KMS-11 (cell line): ENCODE results near the gene CNST.

Experiments
- H2AFZ ChIP-seq: fragments of 200-600 bp; sonication (generic); 2 replicates; pipeline ENCODE4 v1.6.1; 2016; ENCODE audit warnings: antibody characterized with exemption, mixed run types, low read depth
- H3K27ac ChIP-seq: fragments of 200-600 bp; sonication (generic); 2 replicates; pipeline ENCODE4 v1.6.1; 2016; ENCODE audit warnings: mild to moderate bottlenecking, mixed run types
- H3K27me3 ChIP-seq: fragments of 200-600 bp; sonication (generic); 2 replicates; pipeline ENCODE4 v1.6.1; 2017; ENCODE audit warnings: mild to moderate bottlenecking, low read depth, mixed run types, moderate library complexity; ENCODE audit not compliant: insufficient read depth
- H3K36me3 ChIP-seq: fragments of 200-600 bp; sonication (generic); 2 replicates; pipeline ENCODE4 v1.6.1; 2017; ENCODE audit warnings: mild to moderate bottlenecking, mixed run types; ENCODE audit not compliant: insufficient read depth
- H3K4me1 ChIP-seq: fragments of 200-600 bp; sonication (generic); 2 replicates; pipeline ENCODE4 v1.6.1; 2016; ENCODE audit warnings: mild to moderate bottlenecking, low read depth, mixed run types; ENCODE audit not compliant: poor library complexity, severe bottlenecking
- H3K4me2 ChIP-seq: fragments of 200-600 bp; sonication (generic); 2 replicates; pipeline ENCODE4 v1.7.0; 2016; ENCODE audit warnings: mild to moderate bottlenecking, mixed run types
- H3K4me3 ChIP-seq: fragments of 200-600 bp; sonication (generic); IDR thresholded peaks from 2 replicates; pipeline ENCODE4 v1.6.1; 2017; ENCODE audit warnings: low read depth, low read length, mixed read lengths; ENCODE audit not compliant: insufficient read depth
- H3K79me2 ChIP-seq: fragments of 200-600 bp; sonication (generic); 2 replicates; pipeline ENCODE4 v1.6.1; 2016; ENCODE audit warnings: low read depth, mixed run types; ENCODE audit not compliant: insufficient read depth
- H3K9ac ChIP-seq: fragments of 200-600 bp; sonication (generic); 2 replicates; pipeline ENCODE4 v1.6.1; 2016; ENCODE audit warnings: mild to moderate bottlenecking, mixed run types
- H4K20me1 ChIP-seq: fragments of 200-600 bp; sonication (generic); 2 replicates; pipeline ENCODE4 v1.6.1; 2016; ENCODE audit warnings: mild to moderate bottlenecking, mixed run types; ENCODE audit not compliant: insufficient read depth
- TF ChIP-seq, protein P1 (sequence below): fragments of 200-600 bp; sonication (generic); conservative IDR thresholded peaks from 2 replicates; pipeline ENCODE4 v1.6.1; 2017; ENCODE audit warnings: low read depth, mild to moderate bottlenecking, antibody characterized with exemption, low read length, moderate library complexity, mixed read lengths

CNST gene

DNA sequence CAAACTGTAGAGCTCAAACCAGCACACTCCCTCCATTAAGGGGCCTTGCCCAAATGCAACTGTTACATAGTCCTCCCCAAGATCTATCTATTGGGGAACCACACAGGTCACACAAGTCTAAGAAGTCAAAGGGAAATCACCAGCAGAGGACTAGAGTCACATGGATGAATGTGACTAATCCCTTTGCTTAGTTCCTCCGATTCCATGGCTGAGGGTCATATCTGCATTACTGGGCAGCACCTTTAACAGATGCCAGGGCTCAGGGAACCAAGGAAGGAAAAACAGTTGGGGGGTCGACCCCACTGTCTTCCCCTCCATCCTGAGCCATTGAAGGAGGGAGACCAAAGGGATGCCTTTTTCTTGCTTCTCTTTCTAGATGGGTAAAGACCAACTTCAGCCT is 35.8 kb upstream of the CNST start:
- Histone ChIP-seq H3K4me2 (no peak overlapping the region), H3K4me1 (no peaks in the 10 kb centered on the region), H3K4me3 (no peak overlapping the region), H2AFZ (no peak overlapping the region), H3K9ac (no peak overlapping the region), H3K27me3 (no peaks in the 10 kb centered on the region), H3K79me2 (no peaks in the 10 kb centered on the region), H3K27ac (no peak overlapping the region), H4K20me1 (no peaks in the 10 kb centered on the region), H3K36me3 (no peaks in the 10 kb centered on the region)
- TF ChIP-seq, protein P1, sequence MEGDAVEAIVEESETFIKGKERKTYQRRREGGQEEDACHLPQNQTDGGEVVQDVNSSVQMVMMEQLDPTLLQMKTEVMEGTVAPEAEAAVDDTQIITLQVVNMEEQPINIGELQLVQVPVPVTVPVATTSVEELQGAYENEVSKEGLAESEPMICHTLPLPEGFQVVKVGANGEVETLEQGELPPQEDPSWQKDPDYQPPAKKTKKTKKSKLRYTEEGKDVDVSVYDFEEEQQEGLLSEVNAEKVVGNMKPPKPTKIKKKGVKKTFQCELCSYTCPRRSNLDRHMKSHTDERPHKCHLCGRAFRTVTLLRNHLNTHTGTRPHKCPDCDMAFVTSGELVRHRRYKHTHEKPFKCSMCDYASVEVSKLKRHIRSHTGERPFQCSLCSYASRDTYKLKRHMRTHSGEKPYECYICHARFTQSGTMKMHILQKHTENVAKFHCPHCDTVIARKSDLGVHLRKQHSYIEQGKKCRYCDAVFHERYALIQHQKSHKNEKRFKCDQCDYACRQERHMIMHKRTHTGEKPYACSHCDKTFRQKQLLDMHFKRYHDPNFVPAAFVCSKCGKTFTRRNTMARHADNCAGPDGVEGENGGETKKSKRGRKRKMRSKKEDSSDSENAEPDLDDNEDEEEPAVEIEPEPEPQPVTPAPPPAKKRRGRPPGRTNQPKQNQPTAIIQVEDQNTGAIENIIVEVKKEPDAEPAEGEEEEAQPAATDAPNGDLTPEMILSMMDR: no peak

DNA sequence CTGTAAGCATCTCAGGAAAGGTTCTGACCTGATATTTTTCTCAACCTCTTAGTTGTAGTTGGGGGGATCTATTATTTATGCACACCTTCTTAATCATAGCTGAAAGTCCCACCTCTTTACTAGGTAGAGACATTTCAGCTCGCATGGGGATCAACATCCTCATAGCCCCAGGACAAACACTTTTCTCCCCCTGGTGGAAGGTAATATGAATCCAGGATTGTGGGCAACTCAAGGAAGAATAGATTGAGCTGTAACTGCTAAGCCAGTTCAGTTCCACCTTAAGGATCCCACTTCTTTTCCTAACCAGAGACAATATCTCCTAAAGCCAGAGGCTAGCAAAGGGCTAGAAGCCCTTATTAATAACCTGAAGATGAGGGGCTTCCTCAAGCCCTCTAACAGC is 33.7 kb upstream of the CNST start:
- H3K27ac ChIP-seq: no peak overlapping the region
- TF ChIP-seq, protein P1: no peak
- H3K4me2 ChIP-seq: no peak overlapping the region
- H4K20me1 ChIP-seq: no peaks in the 10 kb centered on the region
- H3K79me2 ChIP-seq: no peaks in the 10 kb centered on the region
- H3K4me3 ChIP-seq: no peak overlapping the region
- H3K4me1 ChIP-seq: no peaks in the 10 kb centered on the region
- no peaks in the 10 kb centered on the region for H3K36me3 ChIP-seq
- H3K27me3 ChIP-seq: no peaks in the 10 kb centered on the region
- no peak overlapping the region for H3K9ac ChIP-seq
- H2AFZ ChIP-seq: no peak overlapping the region

DNA sequence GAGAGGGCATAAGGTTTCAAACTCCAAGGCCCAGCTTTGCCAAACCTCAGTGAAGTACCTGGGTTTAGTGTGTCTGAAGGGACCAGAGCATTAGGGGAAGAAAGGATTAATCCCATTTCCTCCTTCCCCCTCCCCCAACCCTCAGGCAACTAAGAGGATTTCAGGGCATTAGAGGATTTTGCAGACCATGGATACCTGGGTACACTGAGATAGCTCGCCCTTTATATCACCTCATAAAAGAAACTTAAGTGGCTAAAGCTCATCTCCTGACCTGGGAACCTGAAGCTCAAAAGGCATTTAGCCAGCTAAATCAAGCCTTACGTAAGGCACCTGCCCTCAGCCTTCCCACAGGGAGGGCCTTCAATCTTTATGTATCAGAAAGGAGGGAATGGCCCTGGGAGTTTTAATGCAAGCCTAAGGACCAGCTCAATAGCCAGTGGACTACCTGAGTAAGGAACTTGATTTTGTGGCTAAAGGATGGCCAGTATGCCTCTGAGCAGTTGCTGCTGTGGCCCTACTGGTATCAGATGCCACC is 32.8 kb upstream of the CNST start:
- Histone ChIP-seq H3K27me3 (no peaks in the 10 kb centered on the region), H4K20me1 (no peaks in the 10 kb centered on the region), H3K36me3 (no peaks in the 10 kb centered on the region), H3K4me2 (no peak overlapping the region), H2AFZ (no peak overlapping the region), H3K27ac (no peak overlapping the region), H3K4me3 (no peak overlapping the region), H3K4me1 (no peaks in the 10 kb centered on the region), H3K9ac (no peak overlapping the region), H3K79me2 (no peaks in the 10 kb centered on the region)
- TF ChIP-seq, protein P1: no peak

DNA sequence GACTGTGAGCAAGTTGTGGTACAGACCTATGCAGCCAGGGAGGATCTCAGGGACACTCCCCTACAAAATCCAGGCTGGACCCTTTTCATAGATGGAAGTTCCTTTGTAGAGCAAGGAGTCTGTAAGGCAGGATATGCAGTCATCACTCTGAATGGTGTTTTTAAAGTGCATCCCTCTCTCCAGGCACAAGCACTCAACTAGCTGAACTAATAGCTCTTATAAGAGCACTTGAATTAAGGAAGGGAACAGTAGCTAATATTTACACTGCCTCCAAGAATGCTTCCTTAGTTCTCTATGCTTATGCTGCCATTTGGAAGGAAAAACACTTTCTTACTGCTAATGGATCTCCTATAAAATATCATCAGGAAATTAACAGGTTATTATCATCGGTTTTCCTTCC is 32.1 kb upstream of the CNST start:
- Histone ChIP-seq H3K27ac (no peak overlapping the region), H3K4me1 (no peaks in the 10 kb centered on the region), H4K20me1 (no peaks in the 10 kb centered on the region), H3K4me3 (no peak overlapping the region), H3K9ac (no peak overlapping the region), H2AFZ (no peak overlapping the region), H3K4me2 (no peak overlapping the region), H3K27me3 (no peaks in the 10 kb centered on the region), H3K36me3 (no peaks in the 10 kb centered on the region), H3K79me2 (no peaks in the 10 kb centered on the region)
- TF ChIP-seq, protein P1: no peak

DNA sequence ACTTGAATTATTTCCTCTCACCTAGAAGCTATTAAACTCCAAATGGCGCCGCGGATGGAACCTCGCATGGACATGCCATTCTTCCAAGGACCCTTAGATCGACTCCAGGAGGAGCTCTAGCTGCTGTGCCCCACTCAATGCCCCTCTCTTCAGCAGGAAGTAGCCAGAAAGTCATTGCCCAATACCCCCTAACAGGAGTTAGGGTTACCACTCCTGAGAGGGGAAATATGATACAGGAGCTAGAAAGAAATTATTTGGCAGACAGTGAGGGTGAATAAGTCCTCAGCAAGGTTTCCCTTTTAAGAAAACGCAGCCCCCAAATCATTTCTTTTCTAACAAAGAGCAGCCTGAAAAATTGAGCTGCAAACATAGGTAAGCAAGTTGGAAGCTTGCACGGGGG is 28.8 kb upstream of the CNST start:
- Histone ChIP-seq H3K9ac (no peak overlapping the region), H3K79me2 (no peaks in the 10 kb centered on the region), H4K20me1 (no peaks in the 10 kb centered on the region), H3K4me1 (no peaks in the 10 kb centered on the region), H2AFZ (no peak overlapping the region), H3K36me3 (no peaks in the 10 kb centered on the region), H3K4me2 (no peak overlapping the region), H3K27ac (no peak overlapping the region), H3K4me3 (no peak overlapping the region), H3K27me3 (no peaks in the 10 kb centered on the region)
- TF ChIP-seq, protein P1: no peak
